ENCODE results near the gene CORO2A. TPM values are rescaled to one million over a fixed set of nuclear protein-coding genes. Genes with fewer than 3 reads are reported as not detected.

The CORO2A gene
- total and polyA plus RNA-seq, 10 of the 15 experiments (the other 5 are each of a cell fraction or from before 2014, with no cell fraction given), result 1.0 to 5.3 (median 3.5) TPM

DNA sequence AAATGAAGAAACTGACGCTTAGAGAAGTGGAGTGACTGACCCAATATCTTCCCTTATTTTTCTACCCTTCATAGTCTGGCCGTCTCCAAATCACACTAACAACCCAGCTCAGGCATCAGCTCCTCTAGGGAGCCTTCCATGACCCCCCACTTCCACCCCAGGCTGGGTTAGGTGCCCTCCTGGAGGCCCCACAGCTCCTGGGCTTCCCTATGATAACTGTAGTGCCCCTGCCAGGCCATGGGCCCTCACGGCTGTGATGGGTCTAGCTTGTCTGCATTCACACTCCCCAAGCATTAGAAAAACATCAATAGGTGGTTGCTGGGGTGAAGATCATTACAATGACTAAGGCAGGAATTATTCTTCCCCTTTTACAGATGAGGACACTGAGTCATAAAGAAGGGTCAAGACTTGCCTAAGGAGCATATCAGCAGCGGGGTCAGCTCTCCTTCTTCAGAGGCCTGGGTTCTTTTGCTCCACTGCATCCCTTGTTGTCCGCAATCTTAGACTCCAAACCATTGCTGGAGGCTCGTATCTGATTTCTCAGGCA lies 7.3 kb downstream of the CORO2A start (continued):
- no peak for TF ChIP-seq POU2F2 (IDR thresholded peaks at IDR 0.05; ENCODE audit: borderline replicate concordance, low read depth, low read length)
- TF ChIP-seq CREB1 (IDR thresholded peaks at IDR 0.05; ENCODE audit: low read depth), result no peak
- TF ChIP-seq, protein P1, sequence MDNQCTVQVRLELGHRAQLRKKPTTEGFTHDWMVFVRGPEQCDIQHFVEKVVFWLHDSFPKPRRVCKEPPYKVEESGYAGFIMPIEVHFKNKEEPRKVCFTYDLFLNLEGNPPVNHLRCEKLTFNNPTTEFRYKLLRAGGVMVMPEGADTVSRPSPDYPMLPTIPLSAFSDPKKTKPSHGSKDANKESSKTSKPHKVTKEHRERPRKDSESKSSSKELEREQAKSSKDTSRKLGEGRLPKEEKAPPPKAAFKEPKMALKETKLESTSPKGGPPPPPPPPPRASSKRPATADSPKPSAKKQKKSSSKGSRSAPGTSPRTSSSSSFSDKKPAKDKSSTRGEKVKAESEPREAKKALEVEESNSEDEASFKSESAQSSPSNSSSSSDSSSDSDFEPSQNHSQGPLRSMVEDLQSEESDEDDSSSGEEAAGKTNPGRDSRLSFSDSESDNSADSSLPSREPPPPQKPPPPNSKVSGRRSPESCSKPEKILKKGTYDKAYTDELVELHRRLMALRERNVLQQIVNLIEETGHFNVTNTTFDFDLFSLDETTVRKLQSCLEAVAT (IDR thresholded peaks at IDR 0.05), result no peak
- no peak for TF ChIP-seq RFX5 (IDR thresholded peaks at IDR 0.05; ENCODE audit: low read depth, low read length)
- no peak for TF ChIP-seq ZNF592 (IDR thresholded peaks at IDR 0.05)

GRCh38 chr9:98184326-98184725 lies 8.1 kb downstream of the CORO2A start:
- ATAC-seq (no peak), FAIRE-seq (no peak), DNase-seq (ENCODE audit: low read depth, low spot score) (no peak)
- POLR2A ChIA-PET, result no interaction called here
- CTCF ChIA-PET, result no interaction called here
- no peaks in the 10 kb centered on the region; a peak in 1 of 4 replicates for H3K27me3 ChIP-seq (replicated peaks in 1 of 2; ENCODE audit: control insufficient read depth in 2 of 2, insufficient read depth in 2 of 2, low read length in 1 of 2)
- no peak overlapping the region for H2AFZ ChIP-seq (ENCODE audit: control insufficient read depth, low read depth, low read length)
- WGBS (ENCODE audit: insufficient coverage, insufficient replicate concordance, low lambda C conversion rate, missing lambda C conversion rate), result 63% methylated on average over 6 of the region's 6 CpGs
- no peaks in the 10 kb centered on the region for H4K20me1 ChIP-seq (ENCODE audit: control insufficient read depth, insufficient read depth)
- H3K4me3 ChIP-seq, result no peak overlapping the region
- no peaks in the 10 kb centered on the region for H3K79me2 ChIP-seq (ENCODE audit: control insufficient read depth, insufficient read depth, low read length)
- in situ Hi-C loops (cut with MboI) (no loop called here), intact Hi-C loops (cut with micrococcal nuclease; ENCODE audit: unreplicated experiment) (no loop called here)
- no peak overlapping the region for H3K9ac ChIP-seq (ENCODE audit: control insufficient read depth, insufficient read depth, low read length)
- RAD21 ChIA-PET (ENCODE audit: unreplicated experiment), result no interaction called here
- no peak for TF ChIP-seq SP1 (IDR thresholded peaks at IDR 0.05; ENCODE audit: low read depth, low read length)
- TF ChIP-seq RELA (IDR thresholded peaks at IDR 0.05; ENCODE audit: borderline replicate concordance, partially characterized antibody), result no peak
- no peak for TF ChIP-seq RCOR1 (conservative IDR thresholded peaks at IDR 0.05; ENCODE audit: low read depth, low read length)
- TF ChIP-seq NR2C1 (IDR thresholded peaks at IDR 0.05), result no peak
- no peak for TF ChIP-seq FOXM1 (IDR thresholded peaks at IDR 0.05; ENCODE audit: low read depth, low read length)
- no peak for TF ChIP-seq SREBF2 (IDR thresholded peaks at IDR 0.05; ENCODE audit: low read length)
- no peak for TF ChIP-seq KLF5 (IDR thresholded peaks at IDR 0.05; ENCODE audit: partially characterized antibody)
- no peak for TF ChIP-seq HDAC6 (IDR thresholded peaks at IDR 0.05; ENCODE audit: unreplicated experiment)
- TF ChIP-seq NFXL1 (IDR thresholded peaks at IDR 0.05; ENCODE audit: borderline replicate concordance), result no peak
- no peak for TF ChIP-seq ELK1 (IDR thresholded peaks at IDR 0.05; ENCODE audit: low read depth, low read length)
- no peak for TF ChIP-seq CHD4 (IDR thresholded peaks at IDR 0.05)
- TF ChIP-seq USF1 (IDR thresholded peaks at IDR 0.05; ENCODE audit: borderline replicate concordance, extremely low read length, insufficient read depth, low read depth, low read length), result no peak
- BruUV-seq (replicated peaks), result no TSS peak
- H3K36me3 ChIP-seq (ENCODE audit: control insufficient read depth in 2 of 2, insufficient read depth in 2 of 2, low read length in 1 of 2), result no peaks in the 10 kb centered on the region
- H3K9me3 ChIP-seq (replicated peaks; ENCODE audit: control insufficient read depth, insufficient read depth, low read length), result no peaks in the 10 kb centered on the region
- H3K4me1 ChIP-seq (ENCODE audit: control insufficient read depth, insufficient read depth, low read length), result no peaks in the 10 kb centered on the region
- H3K27ac ChIP-seq (ENCODE audit: control insufficient read depth, insufficient read depth), result no peak overlapping the region
- SMC1A ChIA-PET (ENCODE audit: uncharacterized antibody, unreplicated experiment), result interaction anchor here (1.1 kb wide), 1 partner anchor 65 kb away, joined by 3 read pairs; the partner anchor contains the start of gene TRIM14
- no peak overlapping the region for H3K4me2 ChIP-seq (ENCODE audit: control insufficient read depth, insufficient read depth)
